Vagina (tissue), 2 donors: ENCODE data around the gene PIK3R6. TPM values are rescaled to one million over a fixed set of nuclear protein-coding genes. Genes with fewer than 3 reads are reported as not detected.
"Not testable (repeated sequence)": the region's sequence is repeated elsewhere in the genome, so short reads cannot be mapped to it uniquely, and the experiment has no call there.

Experiments
- DNase-seq, 2 donors: peaks; one replicate each; pipeline ENCODE4 v3.0.0-alpha.2; 2017; ENCODE audit errors: extremely low spot score in 2 of 2
- H3K27ac ChIP-seq: fragments of 200-600 bp; sonication (generic); one replicate; pipeline ENCODE4 v1.5.1; 2019
- H3K27me3 ChIP-seq: fragments of 200-600 bp; sonication (generic); one replicate; pipeline ENCODE4 v1.5.1; 2019
- H3K36me3 ChIP-seq, 2 donors: fragments of 200-600 bp; sonication (generic); one replicate each; pipeline ENCODE4 v1.5.1; 2017 to 2019
- H3K4me1 ChIP-seq: fragments of 200-600 bp; sonication (generic); one replicate; pipeline ENCODE4 v1.5.1; 2019
- H3K4me3 ChIP-seq, 2 donors: fragments of 200-600 bp; sonication (generic); 1 replicate in 1 of 2; 2 replicates in 1 of 2; pipeline ENCODE4 v1.5.1; 2016 to 2019
- H3K9me3 ChIP-seq: fragments of 200-600 bp; sonication (generic); one replicate; pipeline ENCODE4 v1.5.1; 2019
- POLR2A ChIP-seq, 2 donors: fragments of 450-650 bp; IDR thresholded peaks; one replicate each; pipeline ENCODE4 v1.6.1; 2017; ENCODE audit warnings: antibody characterized with exemption in 2 of 2, mild to moderate bottlenecking in 2 of 2, moderate library complexity in 2 of 2
- POLR2AphosphoS5 ChIP-seq, 2 donors: sonication (generic); formaldehyde crosslinking; IDR thresholded peaks; one replicate each; pipeline ENCODE4 v1.9.0; 2017; ENCODE audit warnings: antibody characterized with exemption in 2 of 2, mild to moderate bottlenecking in 2 of 2, low read depth in 1 of 2; ENCODE audit not compliant: insufficient read depth in 1 of 2
- intact Hi-C: fragments of 100-400 bp; cut with DNase I; formaldehyde crosslinking; loops from one replicate; pipeline ENCODE4 v1.15.1; 2023
- total RNA-seq: library from RNA; depleted of rRNA; stranded (reverse); fragments of >200 nt; gene quantifications from one replicate; pipeline ENCODE4 v1.2.3, GENCODE V29; 2016
- TF ChIP-seq, protein P1 (sequence below), 3 experiments: fragments of 450-650 bp in 2 of 3; fragments of 200-600 bp in 1 of 3; sonication (generic) in 1 of 3; IDR thresholded peaks; one replicate each; pipeline ENCODE4 v1.5.1; 2017 to 2019; ENCODE audit warnings: antibody characterized with exemption in 3 of 3, mild to moderate bottlenecking in 2 of 3, moderate library complexity in 2 of 3

The PIK3R6 gene
- total RNA-seq, 1 donor from 2014 or later = 3.2 TPM

DNA sequence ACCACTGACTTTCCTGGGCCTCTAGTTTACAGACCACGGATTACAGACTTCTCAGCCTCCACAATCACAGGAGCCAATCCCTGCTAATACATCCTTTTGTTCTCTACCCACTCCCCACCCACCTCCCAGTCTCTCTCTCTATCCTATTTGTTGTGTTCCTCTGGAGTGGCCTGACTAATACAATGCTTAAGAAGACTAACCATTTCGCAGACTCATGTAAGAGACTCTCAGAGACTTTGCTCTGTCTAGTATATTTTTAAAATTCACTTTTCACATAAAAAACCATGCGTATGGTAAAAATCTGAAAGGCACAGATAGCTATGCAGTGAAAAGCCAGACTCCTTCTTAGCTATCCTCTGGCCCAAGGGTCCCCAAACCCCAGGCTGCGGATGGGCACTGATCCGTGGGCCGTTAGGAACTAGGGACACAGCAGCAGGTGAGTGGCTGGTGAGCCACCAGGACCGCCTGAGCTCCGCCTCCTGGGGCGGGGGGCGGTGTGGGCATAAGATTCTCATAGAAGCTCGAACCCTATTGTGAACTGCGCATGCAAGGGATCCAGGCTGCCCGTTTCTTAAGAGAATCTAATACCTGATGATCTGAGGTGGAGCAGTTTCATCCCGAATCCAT, 7.6 kb downstream of the PIK3R6 start:
- H3K9me3 ChIP-seq = no peaks in the 10 kb centered on the region
- no peak overlapping the region for H3K4me3 ChIP-seq
- H3K36me3 ChIP-seq = no peaks in the 10 kb centered on the region
- TF ChIP-seq, protein P1, sequence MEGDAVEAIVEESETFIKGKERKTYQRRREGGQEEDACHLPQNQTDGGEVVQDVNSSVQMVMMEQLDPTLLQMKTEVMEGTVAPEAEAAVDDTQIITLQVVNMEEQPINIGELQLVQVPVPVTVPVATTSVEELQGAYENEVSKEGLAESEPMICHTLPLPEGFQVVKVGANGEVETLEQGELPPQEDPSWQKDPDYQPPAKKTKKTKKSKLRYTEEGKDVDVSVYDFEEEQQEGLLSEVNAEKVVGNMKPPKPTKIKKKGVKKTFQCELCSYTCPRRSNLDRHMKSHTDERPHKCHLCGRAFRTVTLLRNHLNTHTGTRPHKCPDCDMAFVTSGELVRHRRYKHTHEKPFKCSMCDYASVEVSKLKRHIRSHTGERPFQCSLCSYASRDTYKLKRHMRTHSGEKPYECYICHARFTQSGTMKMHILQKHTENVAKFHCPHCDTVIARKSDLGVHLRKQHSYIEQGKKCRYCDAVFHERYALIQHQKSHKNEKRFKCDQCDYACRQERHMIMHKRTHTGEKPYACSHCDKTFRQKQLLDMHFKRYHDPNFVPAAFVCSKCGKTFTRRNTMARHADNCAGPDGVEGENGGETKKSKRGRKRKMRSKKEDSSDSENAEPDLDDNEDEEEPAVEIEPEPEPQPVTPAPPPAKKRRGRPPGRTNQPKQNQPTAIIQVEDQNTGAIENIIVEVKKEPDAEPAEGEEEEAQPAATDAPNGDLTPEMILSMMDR (IDR thresholded peaks at IDR 0.05) = no peak
- TF ChIP-seq POLR2A (IDR thresholded peaks at IDR 0.05) (no peak), POLR2AphosphoS5 (IDR thresholded peaks at IDR 0.05; ENCODE audit: insufficient read depth in 1 of 2, low read depth in 1 of 2) (no peak)
- no peaks in the 10 kb centered on the region for H3K4me1 ChIP-seq
- intact Hi-C loops = no loop called here
- H3K27me3 ChIP-seq = no peaks in the 10 kb centered on the region
- no peak for DNase-seq
- no peak overlapping the region for H3K27ac ChIP-seq

DNA sequence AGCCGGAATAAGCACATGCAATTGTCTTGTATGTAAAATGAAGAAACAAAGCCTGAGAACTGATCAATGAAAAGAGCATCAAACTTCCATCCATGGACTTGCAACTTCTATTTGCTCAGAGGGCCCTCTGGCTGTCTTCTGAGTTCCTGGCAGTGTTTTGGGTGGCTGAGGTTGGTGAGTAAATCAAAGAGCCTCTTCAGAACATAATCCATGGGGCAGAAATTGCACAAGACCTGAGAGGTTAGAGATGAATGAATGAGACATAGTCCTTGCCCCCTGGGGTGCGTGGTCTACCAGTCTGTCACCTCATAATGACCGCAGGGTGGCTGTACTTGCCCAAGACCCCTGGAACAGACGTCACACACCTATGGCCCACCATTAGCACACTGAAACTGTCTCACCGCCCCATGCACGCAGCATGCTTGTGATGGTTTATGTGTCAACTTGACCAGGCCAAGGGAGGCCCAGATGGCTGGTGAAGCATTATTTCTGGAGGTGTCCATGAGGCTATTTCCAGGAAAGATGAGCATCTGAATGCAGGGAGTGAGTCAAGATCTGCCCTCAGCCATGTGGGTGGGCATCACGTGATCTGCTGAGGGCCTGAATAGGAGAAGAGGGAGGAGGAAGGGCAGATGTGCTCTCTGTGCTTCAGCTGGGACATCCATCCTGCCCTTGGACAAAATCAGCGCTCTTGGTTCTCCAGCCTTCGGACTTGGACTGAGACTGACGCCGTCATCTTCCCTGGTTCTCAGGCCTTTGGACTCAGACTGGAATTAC, 8.3 kb downstream of the PIK3R6 start:
- TF ChIP-seq, protein P1 (IDR thresholded peaks at IDR 0.05) = no peak
- no peak for TF ChIP-seq POLR2A (IDR thresholded peaks at IDR 0.05)
- no peak for TF ChIP-seq POLR2AphosphoS5 (IDR thresholded peaks at IDR 0.05; ENCODE audit: insufficient read depth in 1 of 2, low read depth in 1 of 2)
- no peaks in the 10 kb centered on the region for H3K9me3 ChIP-seq
- intact Hi-C loops = no loop called here
- H3K36me3 ChIP-seq = no peaks in the 10 kb centered on the region
- no peaks in the 10 kb centered on the region for H3K27me3 ChIP-seq
- no peak overlapping the region for H3K4me3 ChIP-seq
- H3K4me1 ChIP-seq = no peaks in the 10 kb centered on the region
- H3K27ac ChIP-seq = no peak overlapping the region
- DNase-seq = no peak

DNA sequence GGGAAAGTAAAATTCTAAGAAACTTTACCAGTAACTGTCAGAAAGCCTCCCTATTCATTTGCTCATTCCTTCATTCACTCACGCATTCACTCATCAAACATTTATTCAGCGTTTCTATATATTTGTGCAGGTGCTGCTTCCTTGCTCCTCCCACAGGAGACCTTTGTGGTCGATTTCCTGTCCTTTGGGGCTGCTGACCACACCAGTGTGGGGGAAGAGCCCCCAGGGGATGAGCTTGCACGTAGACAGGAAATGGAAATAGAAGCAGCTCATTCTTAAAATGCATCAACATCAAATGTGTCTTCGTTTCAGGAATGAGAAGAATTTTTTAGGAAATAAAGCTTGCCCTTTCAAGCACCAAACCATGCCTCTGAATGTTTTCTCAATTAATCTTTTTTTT, 9.6 kb downstream of the PIK3R6 start:
- H3K9me3 ChIP-seq = no peaks in the 10 kb centered on the region
- H3K4me3 ChIP-seq = no peak overlapping the region
- intact Hi-C loops = no loop called here
- H3K4me1 ChIP-seq = no peaks in the 10 kb centered on the region
- no peaks in the 10 kb centered on the region for H3K36me3 ChIP-seq
- TF ChIP-seq POLR2AphosphoS5 (IDR thresholded peaks at IDR 0.05; ENCODE audit: insufficient read depth in 1 of 2, low read depth in 1 of 2) = no peak
- TF ChIP-seq, protein P1 (IDR thresholded peaks at IDR 0.05) = no peak
- no peak for TF ChIP-seq POLR2A (IDR thresholded peaks at IDR 0.05)
- H3K27me3 ChIP-seq = no peaks in the 10 kb centered on the region
- no peak overlapping the region for H3K27ac ChIP-seq
- DNase-seq = no peak

DNA sequence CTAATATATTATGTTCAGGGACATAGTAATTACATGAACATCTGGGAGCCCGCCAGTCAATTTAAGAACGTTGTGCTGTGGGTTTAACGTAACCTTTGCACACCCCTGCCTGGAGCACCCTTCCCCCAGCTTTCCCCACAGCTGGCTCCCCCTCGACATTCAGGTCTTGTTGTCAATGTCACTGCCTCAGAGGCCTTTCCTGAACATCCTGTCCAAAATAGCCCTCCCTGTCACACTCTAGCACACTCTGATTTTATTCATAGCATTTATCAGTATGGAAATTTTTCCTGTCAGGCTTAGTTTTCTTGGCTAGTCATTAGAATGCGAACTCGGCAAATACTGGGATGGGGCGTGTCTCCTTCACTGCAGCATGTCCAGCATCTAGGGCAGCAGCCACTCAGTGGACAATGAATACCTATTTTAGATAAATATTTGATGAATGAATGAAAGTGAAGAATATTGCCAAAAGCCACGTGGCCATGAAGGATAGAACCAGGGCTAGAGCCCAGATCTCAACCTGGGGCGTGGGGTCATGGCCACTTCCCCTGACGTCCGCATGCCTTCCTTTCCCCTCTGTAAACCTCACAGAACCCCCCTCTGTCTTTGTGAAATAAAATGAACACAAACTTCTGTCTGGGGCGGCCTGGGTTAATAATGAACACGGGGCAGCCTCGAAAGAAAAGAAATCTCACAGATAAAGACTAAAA, 10.5 kb downstream of the PIK3R6 start:
- TF ChIP-seq POLR2AphosphoS5 (IDR thresholded peaks at IDR 0.05; ENCODE audit: insufficient read depth in 1 of 2, low read depth in 1 of 2) (no peak), POLR2A (IDR thresholded peaks at IDR 0.05) (no peak)
- TF ChIP-seq, protein P1 (IDR thresholded peaks at IDR 0.05) = no peak
- H3K9me3 ChIP-seq = no peaks in the 10 kb centered on the region

DNA sequence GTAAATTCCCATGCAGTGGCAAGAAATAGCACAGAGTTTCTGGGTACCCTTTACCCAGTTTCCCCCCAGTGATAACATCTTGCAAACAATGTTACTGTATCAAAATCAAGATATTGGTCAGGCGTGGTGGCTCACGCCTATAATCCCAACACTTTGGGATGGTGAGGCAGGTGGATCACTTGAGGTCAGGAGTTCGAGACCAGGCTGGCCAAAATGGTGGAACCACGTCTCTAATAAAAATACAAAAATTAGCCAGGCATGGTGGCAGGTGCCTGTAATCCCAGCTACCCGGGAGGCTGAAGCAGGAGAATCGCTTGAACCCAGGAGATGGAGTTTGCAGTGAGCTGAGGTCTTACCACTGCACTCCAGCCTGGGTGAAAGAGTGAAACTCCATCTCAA, 11.3 kb downstream of the PIK3R6 start:
- intact Hi-C loops = not testable (repeated sequence)

More for the DNA sequence above, 10.5 kb downstream of the PIK3R6 start:
- Histone ChIP-seq H3K4me3 (no peak overlapping the region), H3K27me3 (no peaks in the 10 kb centered on the region), H3K27ac (no peak overlapping the region), H3K4me1 (no peaks in the 10 kb centered on the region), H3K36me3 (no peaks in the 10 kb centered on the region)
- intact Hi-C loops = no loop called here
- DNase-seq = no peak

More for the DNA sequence above, 11.3 kb downstream of the PIK3R6 start:
- H3K4me1 ChIP-seq, H3K27me3 ChIP-seq, DNase-seq, H3K27ac ChIP-seq, H3K36me3 ChIP-seq, H3K9me3 ChIP-seq, H3K4me3 ChIP-seq: not testable (repeated sequence)
